Measurements from ENCODE around the gene CASS4. TPM values are rescaled to one million over a fixed set of nuclear protein-coding genes. Genes with fewer than 3 reads are reported as not detected.
"Not testable (repeated sequence)": the region's sequence is repeated elsewhere in the genome, so short reads cannot be mapped to it uniquely, and the experiment has no call there.

The CASS4 gene
- 1 to 10 TPM in 1 of 3 donors, under 1 TPM in 2; 0.26 to 2.0 (median 0.91) TPM for polyA plus RNA-seq

- peak within 1 kb of the TSS; percentile 54 for H3K27ac ChIP-seq (ENCODE audit: low read depth, low read length)
- 15 to 60% (median 15%) methylated on average over 10 of the region's 10 CpGs for WGBS, 3 donors
Measured at GRCh38 chr20:56411759-56412472, at the start of gene CASS4. TSS of gene CASS4 (plus strand) at chr20:56412260. CDS start at chr20:56412459, 199 bp downstream.

- no peak overlapping the region for H3K27ac ChIP-seq (ENCODE audit: low read depth, low read length)
- WGBS, 3 donors = 49 to 59% (median 51%) methylated on average over 8 of the region's 8 CpGs
Measured at GRCh38 chr20:56362833-56363413, 49.1 kb upstream of the CASS4 start.

- 92 to 98% (median 95%) methylated on average over 6 of the region's 6 CpGs for WGBS, 3 donors
- H3K27ac ChIP-seq (ENCODE audit: low read depth, low read length) = no peak overlapping the region
Measured at GRCh38 chr20:56363491-56363890, 48.6 kb upstream of the CASS4 start.

GRCh38 chr20:56368351-56369134 lies 43.5 kb upstream of the CASS4 start:
- H3K27ac ChIP-seq (ENCODE audit: low read depth, low read length) = no peak overlapping the region
- WGBS, 3 donors = 80 to 88% (median 86%) methylated on average over 6 of the region's 6 CpGs

- no peak overlapping the region for H3K27ac ChIP-seq (ENCODE audit: low read depth, low read length)
- 87 to 97% (median 93%) methylated on average over 4 of the region's 4 CpGs for WGBS, 3 donors
Measured at GRCh38 chr20:56369179-56369578, 42.9 kb upstream of the CASS4 start.

GRCh38 chr20:56371977-56372376 lies 40.1 kb upstream of the CASS4 start:
- WGBS, 3 donors = 92 to 95% (median 93%) methylated on average over 11 of the region's 11 CpGs
- no peak overlapping the region for H3K27ac ChIP-seq (ENCODE audit: low read depth, low read length)

GRCh38 chr20:56372850-56373249 lies 39.2 kb upstream of the CASS4 start:
- no peak overlapping the region for H3K27ac ChIP-seq (ENCODE audit: low read depth, low read length)
- 54 to 89% (median 65%) methylated on average over 1 of the region's 1 CpG for WGBS, 3 donors

GRCh38 chr20:56373942-56374341 lies 38.1 kb upstream of the CASS4 start:
- no peak overlapping the region for H3K27ac ChIP-seq (ENCODE audit: low read depth, low read length)
- 42 to 58% (median 48%) methylated on average over 1 of the region's 1 CpG for WGBS, 3 donors

GRCh38 chr20:56376331-56376730 lies 35.7 kb upstream of the CASS4 start:
- no peak overlapping the region for H3K27ac ChIP-seq (ENCODE audit: low read depth, low read length)
- WGBS, 3 donors = 66 to 97% (median 72%) methylated on average over 2 of the region's 2 CpGs

GRCh38 chr20:56378386-56378785 lies 33.7 kb upstream of the CASS4 start:
- H3K27ac ChIP-seq (ENCODE audit: low read depth, low read length) = no peak overlapping the region
- WGBS, 3 donors = 90 to 96% (median 95%) methylated on average over 3 of the region's 3 CpGs

- WGBS, 3 donors = 26 to 38% (median 27%) methylated on average over 1 of the region's 1 CpG
- H3K27ac ChIP-seq (ENCODE audit: low read depth, low read length) = no peak overlapping the region
Measured at GRCh38 chr20:56380375-56380774, 31.7 kb upstream of the CASS4 start.

GRCh38 chr20:56381501-56381900 lies 30.6 kb upstream of the CASS4 start:
- WGBS, 3 donors = 83 to 96% (median 93%) methylated on average over 1 of the region's 1 CpG
- H3K27ac ChIP-seq (ENCODE audit: low read depth, low read length) = no peak overlapping the region

- WGBS, 3 donors = 54 to 79% (median 76%) methylated on average over 4 of the region's 4 CpGs
- no peak overlapping the region for H3K27ac ChIP-seq (ENCODE audit: low read depth, low read length)
Measured at GRCh38 chr20:56382696-56383095, 29.4 kb upstream of the CASS4 start.

- WGBS, 3 donors = 90 to 92% (median 92%) methylated on average over 8 of the region's 8 CpGs
- no peak overlapping the region for H3K27ac ChIP-seq (ENCODE audit: low read depth, low read length)
Measured at GRCh38 chr20:56383334-56383733, 28.7 kb upstream of the CASS4 start.

- no peak overlapping the region for H3K27ac ChIP-seq (ENCODE audit: low read depth, low read length)
- WGBS, 3 donors = 95 to 96% (median 96%) methylated on average over 4 of the region's 4 CpGs
Measured at GRCh38 chr20:56385130-56385529, 26.9 kb upstream of the CASS4 start.

GRCh38 chr20:56386219-56386618 lies 25.8 kb upstream of the CASS4 start:
- no peak overlapping the region for H3K27ac ChIP-seq (ENCODE audit: low read depth, low read length)
- 53 to 96% (median 96%) methylated on average over 6 of the region's 6 CpGs for WGBS, 3 donors

GRCh38 chr20:56388882-56389281 lies 23.2 kb upstream of the CASS4 start:
- 73 to 94% (median 91%) methylated on average over 4 of the region's 4 CpGs for WGBS, 3 donors
- H3K27ac ChIP-seq (ENCODE audit: low read depth, low read length) = no peak overlapping the region

- no peak overlapping the region for H3K27ac ChIP-seq (ENCODE audit: low read depth, low read length)
- 92 to 96% (median 96%) methylated on average over 4 of the region's 4 CpGs for WGBS, 3 donors
Measured at GRCh38 chr20:56389807-56390206, 22.3 kb upstream of the CASS4 start.

- 96 to 99% (median 97%) methylated on average over 9 of the region's 9 CpGs for WGBS, 3 donors
- H3K27ac ChIP-seq (ENCODE audit: low read depth, low read length) = not testable (repeated sequence)
Measured at GRCh38 chr20:56390396-56390795, 21.7 kb upstream of the CASS4 start.
